Ascending aorta (tissue), 2 donors: Measurements from ENCODE around the gene ITGAX. TPM values are rescaled to one million over a fixed set of nuclear protein-coding genes. Genes with fewer than 3 reads are reported as not detected.

ENCODE experiments used
- DNase-seq, 2 donors: peaks; one replicate each; pipeline ENCODE4 v3.0.0-alpha.2; 2019; ENCODE audit warnings: low spot score in 2 of 2
- H3K27ac ChIP-seq, 2 donors: fragments of 200-600 bp; sonication (generic); one replicate each; pipeline ENCODE4 v1.5.1; 2016 to 2017; ENCODE audit warnings: mild to moderate bottlenecking in 1 of 2
- H3K27me3 ChIP-seq: fragments of 200-600 bp; sonication (generic); one replicate; pipeline ENCODE4 v1.5.1; 2017
- H3K36me3 ChIP-seq, 2 donors: fragments of 200-600 bp; sonication (generic); one replicate each; pipeline ENCODE4 v1.5.1; 2016
- H3K4me1 ChIP-seq, 2 donors: fragments of 200-600 bp; sonication (generic); one replicate each; pipeline ENCODE4 v1.5.1; 2016 to 2017; ENCODE audit warnings: mild to moderate bottlenecking in 1 of 2
- H3K4me3 ChIP-seq, 2 donors: fragments of 200-600 bp; sonication (generic); one replicate each; pipeline ENCODE4 v1.5.1; 2016 to 2017; ENCODE audit warnings: mild to moderate bottlenecking in 1 of 2
- H3K9me3 ChIP-seq, 2 donors: fragments of 200-600 bp; sonication (generic); one replicate each; pipeline ENCODE4 v1.5.1; 2016
- CTCF ChIP-seq, 3 experiments: fragments of 200-600 bp in 2 of 3; fragments of 450-650 bp in 1 of 3; sonication (generic) in 2 of 3; IDR thresholded peaks; one replicate each; pipeline ENCODE4 v1.5.1; 2016 to 2019; ENCODE audit warnings: antibody characterized with exemption in 3 of 3, mild to moderate bottlenecking in 1 of 3, moderate library complexity in 1 of 3
- intact Hi-C: fragments of 100-400 bp; cut with DNase I; formaldehyde crosslinking; loops from one replicate; pipeline ENCODE4 v1.15.1; 2023
- total RNA-seq: library from RNA; depleted of rRNA; stranded (reverse); fragments of >200 nt; gene quantifications from one replicate; pipeline ENCODE4 v1.1.0, GENCODE V29; 2016

The ITGAX gene
- total RNA-seq, 1 donor from 2014 or later, result 3.6 TPM

- H3K4me3 ChIP-seq, result no peak overlapping the region
- intact Hi-C loops, result no loop called here
- no peaks in the 10 kb centered on the region for H3K4me1 ChIP-seq
- no peaks in the 10 kb centered on the region for H3K36me3 ChIP-seq
- H3K9me3 ChIP-seq, result no peaks in the 10 kb centered on the region
- TF ChIP-seq CTCF (IDR thresholded peaks at IDR 0.05), result no peak
- no peak for DNase-seq
- no peak overlapping the region for H3K27ac ChIP-seq
- H3K27me3 ChIP-seq, result no peaks in the 10 kb centered on the region
Observed at GRCh38 chr16:31395647-31396046, 40.7 kb downstream of the ITGAX start.

- DNase-seq, result no peak
- H3K27me3 ChIP-seq, result no peaks in the 10 kb centered on the region
- H3K4me3 ChIP-seq, result no peak overlapping the region
Observed at GRCh38 chr16:31397096-31397660, 42.2 kb downstream of the ITGAX start.

GRCh38 chr16:31397701-31398100 lies 42.7 kb downstream of the ITGAX start:
- H3K9me3 ChIP-seq, result no peaks in the 10 kb centered on the region
- H3K4me3 ChIP-seq, result no peak overlapping the region
- no peak for DNase-seq
- no peak overlapping the region for H3K27ac ChIP-seq
- no peaks in the 10 kb centered on the region for H3K36me3 ChIP-seq
- no peak for TF ChIP-seq CTCF (IDR thresholded peaks at IDR 0.05)
- intact Hi-C loops, result no loop called here
- H3K4me1 ChIP-seq, result no peaks in the 10 kb centered on the region
- H3K27me3 ChIP-seq, result no peaks in the 10 kb centered on the region

More at GRCh38 chr16:31397096-31397660, 42.2 kb downstream of the ITGAX start:
- H3K36me3 ChIP-seq, result no peaks in the 10 kb centered on the region
- H3K4me1 ChIP-seq, result no peaks in the 10 kb centered on the region
- no peak overlapping the region for H3K27ac ChIP-seq
- H3K9me3 ChIP-seq, result no peaks in the 10 kb centered on the region
- TF ChIP-seq CTCF (IDR thresholded peaks at IDR 0.05), result no peak
- intact Hi-C loops, result no loop called here

GRCh38 chr16:31400191-31400590 lies 45.2 kb downstream of the ITGAX start:
- no peaks in the 10 kb centered on the region for H3K9me3 ChIP-seq
- no peak overlapping the region for H3K27ac ChIP-seq
- H3K4me1 ChIP-seq, result no peaks in the 10 kb centered on the region
- TF ChIP-seq CTCF (IDR thresholded peaks at IDR 0.05), result no peak
- no peak for DNase-seq
- H3K4me3 ChIP-seq, result no peak overlapping the region
- intact Hi-C loops, result no loop called here
- H3K27me3 ChIP-seq, result no peaks in the 10 kb centered on the region
- H3K36me3 ChIP-seq, result no peaks in the 10 kb centered on the region

GRCh38 chr16:31401436-31401835 lies 46.5 kb downstream of the ITGAX start:
- no peak overlapping the region for H3K4me3 ChIP-seq
- TF ChIP-seq CTCF (IDR thresholded peaks at IDR 0.05), result no peak
- no peaks in the 10 kb centered on the region for H3K4me1 ChIP-seq
- no peaks in the 10 kb centered on the region for H3K27me3 ChIP-seq
- intact Hi-C loops, result no loop called here
- no peak for DNase-seq
- H3K27ac ChIP-seq, result no peak overlapping the region
- no peaks in the 10 kb centered on the region for H3K36me3 ChIP-seq
- H3K9me3 ChIP-seq, result no peaks in the 10 kb centered on the region

GRCh38 chr16:31402687-31403086 lies 47.7 kb downstream of the ITGAX start:
- Histone ChIP-seq H3K9me3 (no peaks in the 10 kb centered on the region), H3K36me3 (no peaks in the 10 kb centered on the region), H3K4me1 (no peaks in the 10 kb centered on the region), H3K27ac (no peak overlapping the region), H3K27me3 (no peaks in the 10 kb centered on the region), H3K4me3 (no peak overlapping the region)
- no peak for TF ChIP-seq CTCF (IDR thresholded peaks at IDR 0.05)
- intact Hi-C loops, result no loop called here
- DNase-seq, result no peak
